HepG2 (cell line): ENCODE results near the gene RYK. TPM values are rescaled to one million over a fixed set of nuclear protein-coding genes. Genes with fewer than 3 reads are reported as not detected.

Experiments
- ATAC-seq: fragments of 200-7000 bp; cut with Tn5 transposase; 3 replicates; pipeline ENCODE4 v1.9.1; 2020; ENCODE audit warnings: mild to moderate bottlenecking, moderate library complexity
- BruUV-seq: library from RNA; stranded (reverse); fragments of 400-500 nt; replicated peaks from 2 replicates; lab custom pipeline; 2021; lab: Mats Ljungman, UMichigan
- CTCF ChIA-PET: fragments of 300-600 bp; formaldehyde crosslinking; extraction: SDS; loops from one replicate; lab custom pipeline; 2021; ENCODE audit warnings: low total read pairs, inconsistent platforms, low intra/inter-chr PET ratio; lab: Yijun Ruan, JAX
- POLR2A ChIA-PET: fragments of 350-600 bp; sonication (Branson Sonifier 250); formaldehyde crosslinking; loops from one replicate; lab custom pipeline; 2020; ENCODE audit warnings: antibody characterized with exemption, inconsistent platforms; lab: Yijun Ruan, JAX
- DNase-seq: peaks from one replicate; pipeline ENCODE4 v3.0.0-alpha.2; 2015; ENCODE audit warnings: low spot score
- FAIRE-seq: peaks from 3 replicates; lab custom pipeline; 2011; peaks lifted over from hg19 to GRCh38; lab: Jason Lieb, UNC
- H2AFZ ChIP-seq: one replicate; pipeline ENCODE4 v1.6.1; 2011; ENCODE audit warnings: low read length, inconsistent platforms
- H3K27ac ChIP-seq: fragments of 300-600 bp; 3 replicates; pipeline ENCODE4 v1.8.0; 2011; ENCODE audit warnings: mixed run types, mild to moderate bottlenecking, mixed read lengths, low read length, inconsistent platforms; ENCODE audit not compliant: insufficient read depth; ENCODE audit errors: extremely low read length
- H3K27me3 ChIP-seq, 2 experiments: fragments of 200-600 bp in 1 of 2; 2 replicates in 1 of 2; 3 replicates in 1 of 2; pipeline versions ENCODE4 v1.6.0 to v1.8.0; 2011; ENCODE audit warnings: low read length in 2 of 2, mild to moderate bottlenecking in 2 of 2, moderate library complexity in 2 of 2, inconsistent platforms in 1 of 2; ENCODE audit not compliant: insufficient read depth in 2 of 2, control insufficient read depth in 1 of 2
- H3K36me3 ChIP-seq, 2 experiments: fragments of 200-600 bp in 1 of 2; replicated peaks in 1 of 2; 2 replicates in 1 of 2; 3 replicates in 1 of 2; pipeline versions ENCODE4 v1.5.1 to v1.8.0; 2011; ENCODE audit warnings: low read length in 2 of 2, inconsistent platforms in 1 of 2; ENCODE audit not compliant: insufficient read depth in 2 of 2, control insufficient read depth in 1 of 2
- H3K4me1 ChIP-seq: 2 replicates; pipeline ENCODE4 v1.5.1; 2012; ENCODE audit warnings: low read length, inconsistent platforms; ENCODE audit not compliant: insufficient read depth
- H3K4me2 ChIP-seq: 2 replicates; pipeline ENCODE4 v1.6.0; 2011; ENCODE audit warnings: low read depth, low read length, inconsistent platforms
- H3K4me3 ChIP-seq, 3 experiments: fragments of 200-600 bp in 1 of 3; sonication (generic), shearing (Covaris generic) in 1 of 3; replicated peaks in 1 of 3; 2 replicates each; pipeline ENCODE4 v1.5.1; 2011 to 2016; ENCODE audit warnings: low read length in 3 of 3, inconsistent platforms in 2 of 3, low read depth in 2 of 3, mild to moderate bottlenecking in 2 of 3, control low read depth in 1 of 3, mixed read lengths in 1 of 3; ENCODE audit not compliant: insufficient read depth in 1 of 3
- H3K79me2 ChIP-seq: one replicate; pipeline ENCODE4 v1.6.1; 2011; ENCODE audit warnings: low read length, inconsistent platforms; ENCODE audit not compliant: insufficient read depth
- H3K9ac ChIP-seq: 2 replicates; pipeline ENCODE4 v1.6.0; 2011; ENCODE audit warnings: mild to moderate bottlenecking, low read depth, low read length, inconsistent platforms; ENCODE audit not compliant: insufficient read depth
- H3K9me3 ChIP-seq: 2 replicates; pipeline ENCODE4 v1.5.1; 2012; ENCODE audit warnings: mild to moderate bottlenecking, low read length
- H4K20me1 ChIP-seq: 2 replicates; pipeline ENCODE4 v1.6.0; 2011; ENCODE audit warnings: inconsistent platforms, mild to moderate bottlenecking, low read length, moderate library complexity; ENCODE audit not compliant: insufficient read depth
- CCAR2 ChIP-seq: fragments of 200-400 bp; formaldehyde crosslinking; optimal IDR thresholded peaks from 2 replicates; pipeline ENCODE3; 2018; ENCODE audit warnings: low read depth, mild to moderate bottlenecking, low read length, moderate library complexity
- CEBPG ChIP-seq: IDR thresholded peaks from 2 replicates; pipeline ENCODE4 v1.6.1; 2016
- ETV5 ChIP-seq: IDR thresholded peaks from 2 replicates; pipeline ENCODE4 v1.6.1; 2018; ENCODE audit warnings: missing biosample characterization, missing genetic modification reagents, inconsistent platforms, borderline replicate concordance
- FOSL2 ChIP-seq: sonication (generic); formaldehyde crosslinking; IDR thresholded peaks from 2 replicates; pipeline ENCODE4 v1.4.0; 2020; ENCODE audit warnings: missing genetic modification reagents
- HMG20A ChIP-seq: IDR thresholded peaks from 2 replicates; pipeline ENCODE4 v1.6.1; 2016; ENCODE audit warnings: borderline replicate concordance
- PAF1 ChIP-seq: IDR thresholded peaks from 2 replicates; pipeline ENCODE4 v1.6.1; 2016; ENCODE audit warnings: missing genetic modification reagents, missing compliant biosample characterization
- RBAK ChIP-seq: sonication (generic); formaldehyde crosslinking; IDR thresholded peaks from 2 replicates; pipeline ENCODE4 v1.5.1; 2020; ENCODE audit warnings: mild to moderate bottlenecking, missing genetic modification reagents
- SMAD3 ChIP-seq: sonication (generic); formaldehyde crosslinking; IDR thresholded peaks from 2 replicates; pipeline ENCODE4 v1.4.0; 2020; ENCODE audit warnings: missing genetic modification reagents
- TEAD3 ChIP-seq: optimal IDR thresholded peaks from 2 replicates; pipeline ENCODE3; 2016; ENCODE audit warnings: borderline replicate concordance
- ZBTB38 ChIP-seq: sonication (generic); formaldehyde crosslinking; IDR thresholded peaks from 2 replicates; pipeline ENCODE4 v1.5.1; 2020; ENCODE audit warnings: mild to moderate bottlenecking, missing genetic modification reagents
- ZMAT3 ChIP-seq: sonication (generic); formaldehyde crosslinking; conservative IDR thresholded peaks from 2 replicates; pipeline ENCODE4 v1.7.0; 2021; ENCODE audit warnings: missing genetic modification reagents
- ZNF3 ChIP-seq: IDR thresholded peaks from 2 replicates; pipeline ENCODE4 v1.7.0; 2017; ENCODE audit warnings: inconsistent platforms
- ZNF644 ChIP-seq: IDR thresholded peaks from 2 replicates; pipeline ENCODE4 v1.6.1; 2016; ENCODE audit warnings: low read depth
- ZSCAN30 ChIP-seq: sonication (generic); formaldehyde crosslinking; IDR thresholded peaks from 2 replicates; pipeline ENCODE4 v1.5.0; 2020; ENCODE audit warnings: mild to moderate bottlenecking, missing genetic modification reagents
- ZSCAN9 ChIP-seq: IDR thresholded peaks from 2 replicates; pipeline ENCODE4 v1.6.1; 2016; ENCODE audit warnings: borderline replicate concordance
- WGBS: methylation state at CpG from one replicate; pipeline ENCODE4 v1.1.6; 2017; ENCODE audit warnings: low lambda C conversion rate; 5-methylcytosine and 5-hydroxymethylcytosine counted together
- in situ Hi-C: cut with HindIII; loops from 2 replicates; pipeline ENCODE4 v1.10.0; 2017; ENCODE audit warnings: low pct_unique_long_range_greater_than_20kb; ENCODE audit not compliant: extremely low pct_ligation_motif_present
- intact Hi-C: fragments of 100-400 bp; cut with micrococcal nuclease; formaldehyde crosslinking; loops from one replicate; pipeline ENCODE4 v1.10.0; 2022; ENCODE audit not compliant: unreplicated experiment
- polyA plus RNA-seq, 8 experiments: library from polyadenylated mRNA; depleted of rRNA in 3 of 8; stranded (reverse) in 7 of 8; unstranded in 1 of 8; fragments of >200 nt; fragmentation: Illumina TruSeq in 4 of 8; extraction: Trizol in 4 of 8; gene quantifications; 2 replicates each; pipeline versions ENCODE4 v1.2.1 to v1.2.3, GENCODE V29; 2011 to 2016; ENCODE audit warnings: low read depth in 4 of 8, missing spikeins in 1 of 8, mixed read lengths in 1 of 8; ENCODE audit not compliant: insufficient read depth in 1 of 8
- total RNA-seq, 5 experiments: library from RNA; depleted of rRNA; stranded (reverse); fragments of >200 nt; fragmentation: Illumina TruSeq; extraction: Trizol; gene quantifications; 2 replicates each; pipeline ENCODE4 v1.2.3, GENCODE V29; 2016; ENCODE audit warnings: low read depth in 1 of 5
- TF ChIP-seq, protein P1 (sequence below): sonication (generic); formaldehyde crosslinking; IDR thresholded peaks from 2 replicates; pipeline ENCODE4 v1.8.0; 2022; ENCODE audit warnings: missing genetic modification reagents, mild to moderate bottlenecking, borderline replicate concordance
- TF ChIP-seq, protein P2 (sequence below): IDR thresholded peaks from 2 replicates; pipeline ENCODE4 v1.4.0; 2020; ENCODE audit warnings: mild to moderate bottlenecking, missing genetic modification reagents
- TF ChIP-seq, protein P3 (sequence below): IDR thresholded peaks from 2 replicates; pipeline ENCODE4 v1.6.1; 2018; ENCODE audit warnings: missing genetic modification reagents, mild to moderate bottlenecking, missing compliant biosample characterization
- TF ChIP-seq, protein P4 (sequence below): IDR thresholded peaks from 2 replicates; pipeline ENCODE4 v1.6.1; 2012; ENCODE audit warnings: inconsistent platforms

Gene RYK
- total and polyA plus RNA-seq, 2 of the 13 experiments (the other 11 are each of a cell fraction or from before 2014, with no cell fraction given): 35.0 to 66.2 TPM

DNA sequence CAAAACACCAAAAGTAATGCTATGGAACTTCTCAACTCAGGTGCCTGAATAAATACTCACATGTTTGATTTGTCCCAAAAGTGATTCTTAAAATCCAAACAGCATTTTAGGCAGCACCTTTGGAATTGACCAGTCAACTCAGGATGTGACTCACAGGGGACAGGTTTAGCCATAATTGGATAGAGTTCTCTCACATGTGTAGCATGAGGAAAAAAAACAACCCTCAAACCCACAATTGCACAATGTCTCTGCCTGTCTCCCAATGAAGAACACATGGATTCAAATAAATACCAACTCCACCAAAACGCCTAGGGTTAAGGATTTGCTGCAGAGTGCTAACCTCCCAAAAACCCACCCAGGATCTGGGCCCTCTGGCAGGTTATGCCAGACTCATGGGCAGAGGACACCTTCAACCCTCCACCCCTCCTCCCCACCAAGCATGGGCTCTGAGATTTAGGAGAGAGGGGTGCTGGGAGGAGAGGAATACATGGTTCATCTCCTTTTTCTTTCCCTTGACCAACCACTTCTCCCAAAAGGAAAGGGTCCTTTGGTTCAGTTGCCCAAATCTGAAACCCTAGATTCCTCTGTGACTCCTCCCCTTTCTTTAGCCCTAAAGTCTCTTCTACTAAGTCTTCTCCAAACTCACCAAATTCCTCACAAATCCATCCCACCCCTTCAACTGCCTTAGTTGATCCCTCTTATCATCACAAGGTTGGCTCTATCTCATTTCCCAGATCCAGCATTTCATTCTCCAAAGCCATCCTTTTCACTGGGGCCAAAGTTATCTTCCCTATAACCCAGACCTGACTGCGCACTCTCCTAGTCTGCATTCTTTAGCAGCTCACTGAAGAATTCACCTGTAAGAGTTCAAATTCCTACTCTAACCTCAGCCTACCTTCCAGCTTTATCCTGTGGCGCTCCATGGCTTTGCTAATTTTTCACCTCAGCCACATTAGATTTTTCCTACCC lies 7.7 kb downstream of the RYK start:
- no peak overlapping the region; the same call in 1 of the 2 replicates for H3K4me2 ChIP-seq
- intact Hi-C loops: no loop called here
- no peak overlapping the region for H3K9ac ChIP-seq
- H3K4me1 ChIP-seq: peaks cover 83% of the 10 kb centered on the region
- peaks cover 50% of the 10 kb centered on the region for H4K20me1 ChIP-seq
- CTCF ChIA-PET: no interaction called here
- POLR2A ChIA-PET: no interaction called here
- 54% methylated on average over 3 of the region's 3 CpGs for WGBS
- H2AFZ ChIP-seq: no peak overlapping the region
- ATAC-seq (peak; percentile 76), FAIRE-seq (peak; percentile 56), DNase-seq (peak; percentile 58)
- BruUV-seq: no TSS peak
- no peak overlapping the region for H3K27ac ChIP-seq
- no peaks in the 10 kb centered on the region for H3K27me3 ChIP-seq
- in situ Hi-C loops: no loop called here
- peaks cover 100% of the 10 kb centered on the region for H3K79me2 ChIP-seq
- no peak overlapping the region for H3K4me3 ChIP-seq
- H3K36me3 ChIP-seq: peaks cover 3% of the 10 kb centered on the region in 2 experiments; a peak in 2 of 5 replicates
- H3K9me3 ChIP-seq: no peaks in the 10 kb centered on the region
- no peak for TF ChIP-seq ZBTB38 (CRISPR knock-in tag)
- no peak for TF ChIP-seq RBAK (CRISPR knock-in tag)
- peak; percentile 22 for TF ChIP-seq TEAD3
- TF ChIP-seq, protein P1, sequence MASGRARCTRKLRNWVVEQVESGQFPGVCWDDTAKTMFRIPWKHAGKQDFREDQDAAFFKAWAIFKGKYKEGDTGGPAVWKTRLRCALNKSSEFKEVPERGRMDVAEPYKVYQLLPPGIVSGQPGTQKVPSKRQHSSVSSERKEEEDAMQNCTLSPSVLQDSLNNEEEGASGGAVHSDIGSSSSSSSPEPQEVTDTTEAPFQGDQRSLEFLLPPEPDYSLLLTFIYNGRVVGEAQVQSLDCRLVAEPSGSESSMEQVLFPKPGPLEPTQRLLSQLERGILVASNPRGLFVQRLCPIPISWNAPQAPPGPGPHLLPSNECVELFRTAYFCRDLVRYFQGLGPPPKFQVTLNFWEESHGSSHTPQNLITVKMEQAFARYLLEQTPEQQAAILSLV: no peak
- peak; percentile 13; the same call in 1 of the 2 replicates for TF ChIP-seq HMG20A (CRISPR knock-in tag)
- no peak for TF ChIP-seq ZNF3 (CRISPR knock-in tag)
- no peak for TF ChIP-seq CCAR2
- TF ChIP-seq, protein P2, sequence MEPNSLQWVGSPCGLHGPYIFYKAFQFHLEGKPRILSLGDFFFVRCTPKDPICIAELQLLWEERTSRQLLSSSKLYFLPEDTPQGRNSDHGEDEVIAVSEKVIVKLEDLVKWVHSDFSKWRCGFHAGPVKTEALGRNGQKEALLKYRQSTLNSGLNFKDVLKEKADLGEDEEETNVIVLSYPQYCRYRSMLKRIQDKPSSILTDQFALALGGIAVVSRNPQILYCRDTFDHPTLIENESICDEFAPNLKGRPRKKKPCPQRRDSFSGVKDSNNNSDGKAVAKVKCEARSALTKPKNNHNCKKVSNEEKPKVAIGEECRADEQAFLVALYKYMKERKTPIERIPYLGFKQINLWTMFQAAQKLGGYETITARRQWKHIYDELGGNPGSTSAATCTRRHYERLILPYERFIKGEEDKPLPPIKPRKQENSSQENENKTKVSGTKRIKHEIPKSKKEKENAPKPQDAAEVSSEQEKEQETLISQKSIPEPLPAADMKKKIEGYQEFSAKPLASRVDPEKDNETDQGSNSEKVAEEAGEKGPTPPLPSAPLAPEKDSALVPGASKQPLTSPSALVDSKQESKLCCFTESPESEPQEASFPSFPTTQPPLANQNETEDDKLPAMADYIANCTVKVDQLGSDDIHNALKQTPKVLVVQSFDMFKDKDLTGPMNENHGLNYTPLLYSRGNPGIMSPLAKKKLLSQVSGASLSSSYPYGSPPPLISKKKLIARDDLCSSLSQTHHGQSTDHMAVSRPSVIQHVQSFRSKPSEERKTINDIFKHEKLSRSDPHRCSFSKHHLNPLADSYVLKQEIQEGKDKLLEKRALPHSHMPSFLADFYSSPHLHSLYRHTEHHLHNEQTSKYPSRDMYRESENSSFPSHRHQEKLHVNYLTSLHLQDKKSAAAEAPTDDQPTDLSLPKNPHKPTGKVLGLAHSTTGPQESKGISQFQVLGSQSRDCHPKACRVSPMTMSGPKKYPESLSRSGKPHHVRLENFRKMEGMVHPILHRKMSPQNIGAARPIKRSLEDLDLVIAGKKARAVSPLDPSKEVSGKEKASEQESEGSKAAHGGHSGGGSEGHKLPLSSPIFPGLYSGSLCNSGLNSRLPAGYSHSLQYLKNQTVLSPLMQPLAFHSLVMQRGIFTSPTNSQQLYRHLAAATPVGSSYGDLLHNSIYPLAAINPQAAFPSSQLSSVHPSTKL (CRISPR knock-in tag): peak; percentile 65
- TF ChIP-seq, protein P3, sequence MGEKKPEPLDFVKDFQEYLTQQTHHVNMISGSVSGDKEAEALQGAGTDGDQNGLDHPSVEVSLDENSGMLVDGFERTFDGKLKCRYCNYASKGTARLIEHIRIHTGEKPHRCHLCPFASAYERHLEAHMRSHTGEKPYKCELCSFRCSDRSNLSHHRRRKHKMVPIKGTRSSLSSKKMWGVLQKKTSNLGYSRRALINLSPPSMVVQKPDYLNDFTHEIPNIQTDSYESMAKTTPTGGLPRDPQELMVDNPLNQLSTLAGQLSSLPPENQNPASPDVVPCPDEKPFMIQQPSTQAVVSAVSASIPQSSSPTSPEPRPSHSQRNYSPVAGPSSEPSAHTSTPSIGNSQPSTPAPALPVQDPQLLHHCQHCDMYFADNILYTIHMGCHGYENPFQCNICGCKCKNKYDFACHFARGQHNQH (CRISPR knock-in tag): 0 out of 2 replicates have a peak, but pooled peaks have one; percentile 19
- no peak for TF ChIP-seq ZSCAN30 (CRISPR knock-in tag)
- peak; percentile 63; the same call in 1 of the 2 replicates for TF ChIP-seq ZNF644
- peak; percentile 87 for TF ChIP-seq CEBPG
- 0 out of 2 replicates have a peak, but pooled peaks have one; percentile 25 for TF ChIP-seq ZSCAN9 (CRISPR knock-in tag)
- TF ChIP-seq FOSL2 (CRISPR knock-in tag): peak; percentile 80
- TF ChIP-seq SMAD3 (CRISPR knock-in tag): 0 out of 2 replicates have a peak, but pooled peaks have one; percentile 45
- TF ChIP-seq, protein P4, sequence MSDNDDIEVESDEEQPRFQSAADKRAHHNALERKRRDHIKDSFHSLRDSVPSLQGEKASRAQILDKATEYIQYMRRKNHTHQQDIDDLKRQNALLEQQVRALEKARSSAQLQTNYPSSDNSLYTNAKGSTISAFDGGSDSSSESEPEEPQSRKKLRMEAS: peak; percentile 35; the same call in 1 of the 2 replicates
- no peak for TF ChIP-seq PAF1 (CRISPR knock-in tag)
- TF ChIP-seq ZMAT3 (CRISPR knock-in tag): no peak
- TF ChIP-seq ETV5 (CRISPR knock-in tag): peak; percentile 70; the same call in 1 of the 2 replicates
